ENCODE results near the gene CALML6.

Gene CALML6

GRCh38 chr1:1955621-1956094 is 40.6 kb downstream of the CALML6 start:
- Histone ChIP-seq H3K9me3 (ENCODE audit: insufficient read depth, low read depth, low read length) (no peaks in the 10 kb centered on the region), H3K27ac (ENCODE audit: low read depth, low read length) (no peak overlapping the region), H3K4me1 (ENCODE audit: insufficient read depth, low read length) (peaks cover 5% of the 10 kb centered on the region), H3K27me3 (ENCODE audit: insufficient read depth, low read length) (no peaks in the 10 kb centered on the region), H3K36me3 (ENCODE audit: insufficient read depth, low read length) (no peaks in the 10 kb centered on the region), H3K9ac (ENCODE audit: low read depth, low read length) (no peak overlapping the region), H3K4me3 (ENCODE audit: low read length) (no peak overlapping the region)
- WGBS: 70% methylated on average over 14 of the region's 14 CpGs

- H3K27ac ChIP-seq (ENCODE audit: low read depth, low read length): no peak overlapping the region
- H3K4me3 ChIP-seq (ENCODE audit: low read length): no peak overlapping the region
- H3K9me3 ChIP-seq (ENCODE audit: insufficient read depth, low read depth, low read length): no peaks in the 10 kb centered on the region
- H3K36me3 ChIP-seq (ENCODE audit: insufficient read depth, low read length): no peaks in the 10 kb centered on the region
- H3K9ac ChIP-seq (ENCODE audit: low read depth, low read length): no peak overlapping the region
- no peaks in the 10 kb centered on the region for H3K27me3 ChIP-seq (ENCODE audit: insufficient read depth, low read length)
- 89% methylated on average over 7 of the region's 7 CpGs for WGBS
- peaks cover 10% of the 10 kb centered on the region for H3K4me1 ChIP-seq (ENCODE audit: insufficient read depth, low read length)
Measured at GRCh38 chr1:1956101-1956500, 41.0 kb downstream of the CALML6 start.

- H3K9me3 ChIP-seq (ENCODE audit: insufficient read depth, low read depth, low read length): no peaks in the 10 kb centered on the region
- H3K4me1 ChIP-seq (ENCODE audit: insufficient read depth, low read length): peaks cover 14% of the 10 kb centered on the region
- H3K36me3 ChIP-seq (ENCODE audit: insufficient read depth, low read length): no peaks in the 10 kb centered on the region
- H3K27ac ChIP-seq (ENCODE audit: low read depth, low read length): no peak overlapping the region
- H3K9ac ChIP-seq (ENCODE audit: low read depth, low read length): no peak overlapping the region
- no peaks in the 10 kb centered on the region for H3K27me3 ChIP-seq (ENCODE audit: insufficient read depth, low read length)
- H3K4me3 ChIP-seq (ENCODE audit: low read length): no peak overlapping the region
- 92% methylated on average over 38 of the region's 38 CpGs for WGBS
Measured at GRCh38 chr1:1956586-1957532, 41.8 kb downstream of the CALML6 start.

GRCh38 chr1:1957533-1957961 is 42.5 kb downstream of the CALML6 start:
- Histone ChIP-seq H3K27ac (ENCODE audit: low read depth, low read length) (no peak overlapping the region), H3K4me3 (ENCODE audit: low read length) (no peak overlapping the region), H3K27me3 (ENCODE audit: insufficient read depth, low read length) (no peaks in the 10 kb centered on the region), H3K9me3 (ENCODE audit: insufficient read depth, low read depth, low read length) (no peaks in the 10 kb centered on the region), H3K36me3 (ENCODE audit: insufficient read depth, low read length) (no peaks in the 10 kb centered on the region), H3K4me1 (ENCODE audit: insufficient read depth, low read length) (peaks cover 14% of the 10 kb centered on the region), H3K9ac (ENCODE audit: low read depth, low read length) (no peak overlapping the region)
- 86% methylated on average over 22 of the region's 22 CpGs for WGBS

GRCh38 chr1:1958071-1958541 is 43.0 kb downstream of the CALML6 start:
- no peak overlapping the region for H3K27ac ChIP-seq (ENCODE audit: low read depth, low read length)
- H3K9me3 ChIP-seq (ENCODE audit: insufficient read depth, low read depth, low read length): no peaks in the 10 kb centered on the region
- 93% methylated on average over 29 of the region's 29 CpGs for whole genome bisulfite sequencing
- no peaks in the 10 kb centered on the region for H3K36me3 ChIP-seq (ENCODE audit: insufficient read depth, low read length)
- no peak overlapping the region for H3K4me3 ChIP-seq (ENCODE audit: low read length)
- H3K4me1 ChIP-seq (ENCODE audit: insufficient read depth, low read length): peaks cover 14% of the 10 kb centered on the region
- no peak overlapping the region for H3K9ac ChIP-seq (ENCODE audit: low read depth, low read length)
- no peaks in the 10 kb centered on the region for H3K27me3 ChIP-seq (ENCODE audit: insufficient read depth, low read length)

- Histone ChIP-seq H3K27me3 (ENCODE audit: insufficient read depth, low read length) (no peaks in the 10 kb centered on the region), H3K36me3 (ENCODE audit: insufficient read depth, low read length) (no peaks in the 10 kb centered on the region), H3K9me3 (ENCODE audit: insufficient read depth, low read depth, low read length) (no peaks in the 10 kb centered on the region), H3K4me1 (ENCODE audit: insufficient read depth, low read length) (peaks cover 14% of the 10 kb centered on the region), H3K4me3 (ENCODE audit: low read length) (peak overlapping the region; percentile 34; the same call in 1 of the 2 replicates), H3K27ac (ENCODE audit: low read depth, low read length) (no peak overlapping the region), H3K9ac (ENCODE audit: low read depth, low read length) (no peak overlapping the region)
- 81% methylated on average over 12 of the region's 12 CpGs for WGBS
Measured at GRCh38 chr1:1959459-1959839, 44.4 kb downstream of the CALML6 start.

- H3K27ac ChIP-seq (ENCODE audit: low read depth, low read length): no peak overlapping the region; the same call in 1 of the 2 replicates
- no peak overlapping the region for H3K9ac ChIP-seq (ENCODE audit: low read depth, low read length)
- H3K9me3 ChIP-seq (ENCODE audit: insufficient read depth, low read depth, low read length): no peaks in the 10 kb centered on the region
- peak overlapping the region; percentile 34 for H3K4me3 ChIP-seq (ENCODE audit: low read length)
- peaks cover 14% of the 10 kb centered on the region for H3K4me1 ChIP-seq (ENCODE audit: insufficient read depth, low read length)
- no peaks in the 10 kb centered on the region for H3K27me3 ChIP-seq (ENCODE audit: insufficient read depth, low read length)
- no peaks in the 10 kb centered on the region for H3K36me3 ChIP-seq (ENCODE audit: insufficient read depth, low read length)
- 12% methylated on average over 23 of the region's 23 CpGs for WGBS
Measured at GRCh38 chr1:1959840-1960479, 44.9 kb downstream of the CALML6 start.

- H3K27ac ChIP-seq (ENCODE audit: low read depth, low read length): no peak overlapping the region; the same call in 1 of the 2 replicates
Measured at GRCh38 chr1:1960480-1961196, 45.6 kb downstream of the CALML6 start.

GRCh38 chr1:1962752-1963151 is 47.7 kb downstream of the CALML6 start:
- WGBS: 89% methylated on average over 2 of the region's 2 CpGs
- no peak overlapping the region for H3K27ac ChIP-seq (ENCODE audit: low read depth, low read length)
- H3K27me3 ChIP-seq (ENCODE audit: insufficient read depth, low read length): no peaks in the 10 kb centered on the region
- H3K9ac ChIP-seq (ENCODE audit: low read depth, low read length): no peak overlapping the region
- H3K36me3 ChIP-seq (ENCODE audit: insufficient read depth, low read length): no peaks in the 10 kb centered on the region
- peaks cover 14% of the 10 kb centered on the region for H3K4me1 ChIP-seq (ENCODE audit: insufficient read depth, low read length)
- H3K4me3 ChIP-seq (ENCODE audit: low read length): no peak overlapping the region
- no peaks in the 10 kb centered on the region for H3K9me3 ChIP-seq (ENCODE audit: insufficient read depth, low read depth, low read length)

More at GRCh38 chr1:1960480-1961196, 45.6 kb downstream of the CALML6 start:
- Histone ChIP-seq H3K9ac (ENCODE audit: low read depth, low read length) (no peak overlapping the region), H3K36me3 (ENCODE audit: insufficient read depth, low read length) (no peaks in the 10 kb centered on the region), H3K9me3 (ENCODE audit: insufficient read depth, low read depth, low read length) (no peaks in the 10 kb centered on the region), H3K4me3 (ENCODE audit: low read length) (no peak overlapping the region), H3K27me3 (ENCODE audit: insufficient read depth, low read length) (no peaks in the 10 kb centered on the region), H3K4me1 (ENCODE audit: insufficient read depth, low read length) (peaks cover 14% of the 10 kb centered on the region)
- WGBS: 67% methylated on average over 17 of the region's 17 CpGs

GRCh38 chr1:1963570-1963969 is 48.5 kb downstream of the CALML6 start:
- no peak overlapping the region for H3K27ac ChIP-seq (ENCODE audit: low read depth, low read length)
- no peak overlapping the region for H3K9ac ChIP-seq (ENCODE audit: low read depth, low read length)
- whole genome bisulfite sequencing: 91% methylated on average over 17 of the region's 17 CpGs
- H3K4me1 ChIP-seq (ENCODE audit: insufficient read depth, low read length): peaks cover 14% of the 10 kb centered on the region
- H3K9me3 ChIP-seq (ENCODE audit: insufficient read depth, low read depth, low read length): no peaks in the 10 kb centered on the region
- H3K4me3 ChIP-seq (ENCODE audit: low read length): no peak overlapping the region
- no peaks in the 10 kb centered on the region for H3K27me3 ChIP-seq (ENCODE audit: insufficient read depth, low read length)
- H3K36me3 ChIP-seq (ENCODE audit: insufficient read depth, low read length): no peaks in the 10 kb centered on the region

All from HUES64 (cell line).